Activated T-helper 1 cell treated with Interleukin-2 at 50 U/mL for 16 hours (primary cell): ENCODE data around the gene CCDC87.
"Not testable (repeated sequence)": the region's sequence is repeated elsewhere in the genome, so short reads cannot be mapped to it uniquely, and the experiment has no call there.

Experiments used
- DNase-seq: peaks from one replicate; pipeline ENCODE4 v3.0.0-alpha.2; 2020; ENCODE audit warnings: low read depth

CCDC87 gene

DNA sequence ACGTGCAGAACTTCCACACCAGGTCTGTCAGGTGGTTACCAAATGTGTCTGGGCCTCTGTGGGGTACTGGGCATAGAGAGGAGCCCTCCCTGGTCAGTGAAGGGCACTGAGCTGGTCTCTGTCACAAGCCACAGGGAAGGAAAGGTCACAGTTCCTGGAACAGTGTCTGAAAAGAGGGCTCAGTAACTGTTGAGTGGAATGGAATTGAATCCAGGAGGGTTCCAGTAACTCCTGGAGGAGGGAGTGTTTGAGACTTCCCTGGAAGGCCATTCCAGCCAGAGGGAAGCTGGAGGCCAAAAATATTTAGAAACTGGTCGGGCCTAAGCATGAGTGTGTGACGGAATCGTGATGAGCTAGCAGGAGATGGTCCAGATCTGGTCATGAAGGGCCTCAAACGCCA is 38.3 kb downstream of the CCDC87 start:
- no peak for DNase-seq

GRCh38 chr11:66550887-66551286 is 42.0 kb downstream of the CCDC87 start:
- DNase-seq: no peak

DNA sequence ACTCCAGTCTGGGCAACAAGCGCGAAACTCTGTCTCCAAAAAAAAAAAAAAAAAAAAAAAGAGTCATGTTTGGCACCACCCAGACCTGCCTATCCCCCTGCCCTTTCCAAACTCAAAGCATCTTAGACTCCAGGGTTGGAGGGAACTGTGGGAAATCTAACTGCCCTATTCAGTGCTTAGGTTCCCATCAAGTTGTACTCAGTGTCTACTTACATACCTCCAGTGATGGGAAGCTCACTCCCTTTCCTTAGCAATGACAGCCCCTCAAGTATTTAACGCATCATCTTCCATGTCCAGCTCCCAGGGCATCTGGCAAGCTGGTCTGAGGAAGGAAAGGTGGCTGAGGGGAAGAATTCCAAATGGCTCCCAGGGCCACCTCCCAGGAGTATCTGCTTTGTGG is 43.2 kb downstream of the CCDC87 start:
- DNase-seq: no peak

GRCh38 chr11:66548774-66549630 is 43.9 kb downstream of the CCDC87 start:
- no peak for DNase-seq

GRCh38 chr11:66548041-66548440 is 44.8 kb downstream of the CCDC87 start:
- DNase-seq: no peak

DNA sequence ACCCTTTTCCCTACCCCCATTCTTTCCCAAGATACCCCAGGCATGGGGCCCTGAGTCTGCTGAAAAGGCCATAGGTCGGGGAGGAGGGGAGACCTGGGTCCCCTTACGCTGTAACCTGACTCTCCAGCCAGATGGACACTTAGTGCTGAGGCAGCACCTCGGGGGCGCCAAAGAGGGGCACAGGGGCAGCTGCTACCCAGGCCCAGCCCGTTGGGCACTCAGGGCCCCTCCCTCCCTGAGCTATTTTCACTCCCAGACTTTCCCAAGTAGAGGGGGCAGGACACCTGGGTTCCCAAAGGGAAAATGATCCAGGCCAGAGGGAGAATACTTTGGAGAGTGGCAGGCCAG is 45.2 kb downstream of the CCDC87 start:
- no peak for DNase-seq

DNA sequence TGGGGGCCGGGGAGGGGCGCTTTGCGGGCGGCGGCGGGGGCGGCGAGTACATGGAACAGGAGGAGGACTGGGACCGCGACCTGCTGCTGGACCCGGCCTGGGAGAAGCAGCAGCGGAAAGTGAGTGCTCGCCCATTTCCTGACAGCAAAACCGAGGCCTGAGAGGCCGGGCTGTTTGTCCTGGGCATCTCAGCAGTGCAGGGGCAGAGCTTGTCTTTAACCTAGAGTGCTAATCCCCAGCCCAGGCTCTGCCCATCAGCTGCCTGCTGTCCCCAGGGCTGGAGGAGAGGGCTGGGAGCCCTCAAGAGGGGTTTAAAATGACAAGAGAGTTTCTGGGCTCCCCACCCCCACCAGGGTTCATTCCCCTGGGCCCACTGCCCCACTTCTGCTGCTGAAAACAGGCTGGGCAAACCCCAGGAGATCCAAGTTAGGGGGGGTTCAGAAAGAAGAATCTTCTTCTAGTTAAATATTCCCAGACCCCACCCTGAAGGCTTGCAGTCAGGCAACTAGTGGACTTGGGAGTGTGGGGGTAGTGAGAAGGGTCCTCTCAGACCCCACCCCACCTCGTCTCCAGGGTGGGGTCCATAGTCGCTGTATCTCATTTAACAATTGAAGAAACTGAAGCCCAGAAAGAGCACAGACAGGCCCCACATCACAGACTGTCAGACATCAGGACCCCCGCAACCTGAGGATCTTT is 45.7 kb downstream of the CCDC87 start:
- DNase-seq: no peak

- DNase-seq: no peak
Measured at GRCh38 chr11:66546368-66546965, 46.4 kb downstream of the CCDC87 start, which contains the start of gene ACTN3. Gene ACTN3, plus strand, starts transcription at chr11:66546903. Its CDS starts 35 bp downstream, at chr11:66546938.

GRCh38 chr11:66545701-66546367 is 47.0 kb downstream of the CCDC87 start, which contains the start of gene ZDHHC24:
Gene ZDHHC24, minus strand, starts transcription at chr11:66546048. Its CDS starts 45 bp downstream, at chr11:66546003.
- peak; percentile 74 for DNase-seq

DNA sequence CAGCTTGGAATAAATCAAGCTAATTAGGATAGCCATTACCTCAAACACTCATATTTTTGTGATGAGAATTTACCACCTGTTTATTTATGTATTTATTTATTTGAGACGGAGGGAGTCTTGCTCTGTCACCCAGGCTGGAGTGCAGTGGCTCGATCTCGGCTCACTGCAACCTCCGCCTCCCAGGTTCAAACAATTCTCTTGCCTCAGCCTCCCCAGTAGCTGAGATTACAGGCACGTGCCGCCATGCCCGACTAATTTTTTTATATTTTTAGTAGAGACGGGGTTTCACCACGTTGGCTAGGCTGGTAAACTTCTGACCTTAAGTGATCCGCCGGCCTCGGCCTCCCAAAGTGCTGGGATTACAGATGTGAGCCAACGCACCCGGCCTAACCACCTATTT is 47.9 kb downstream of the CCDC87 start:
- not testable (repeated sequence) for DNase-seq

GRCh38 chr11:66543263-66544107 is 49.4 kb downstream of the CCDC87 start:
- peak; percentile 47 for DNase-seq

DNA sequence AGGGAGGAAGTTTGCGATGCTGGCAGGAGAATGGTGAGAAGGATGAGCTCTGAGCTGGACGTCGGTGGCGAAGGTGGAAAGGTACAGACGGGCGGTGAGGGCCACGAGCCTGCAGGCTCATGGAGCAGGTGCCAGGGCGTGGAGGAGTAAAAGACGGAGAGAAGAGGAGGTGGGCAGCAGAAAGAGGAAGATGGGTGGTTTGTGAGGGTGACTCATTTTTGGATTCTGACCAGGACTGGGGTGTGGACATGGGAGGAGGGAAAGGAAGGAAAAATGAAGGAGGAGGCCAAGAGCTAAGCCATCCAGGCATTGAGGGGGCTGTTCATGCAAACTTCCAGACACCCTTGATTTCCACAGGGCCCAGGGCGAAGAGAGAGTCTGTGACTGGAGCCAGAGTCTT is 50.5 kb downstream of the CCDC87 start:
- DNase-seq: no peak

GRCh38 chr11:66541892-66542291 is 51.0 kb downstream of the CCDC87 start:
- DNase-seq: no peak

- DNase-seq: not testable (repeated sequence)
Measured at GRCh38 chr11:66540598-66540997, 52.3 kb downstream of the CCDC87 start.
